Vagina (tissue), 2 donors: ENCODE measurements around the gene LPP. TPM values are rescaled to one million over a fixed set of nuclear protein-coding genes. Genes with fewer than 3 reads are reported as not detected.

Source experiments
- DNase-seq, 2 donors: peaks; one replicate each; pipeline ENCODE4 v3.0.0-alpha.2; 2017; ENCODE audit errors: extremely low spot score in 2 of 2
- H3K27ac ChIP-seq: fragments of 200-600 bp; sonication (generic); one replicate; pipeline ENCODE4 v1.5.1; 2019
- H3K27me3 ChIP-seq: fragments of 200-600 bp; sonication (generic); one replicate; pipeline ENCODE4 v1.5.1; 2019
- H3K36me3 ChIP-seq, 2 donors: fragments of 200-600 bp; sonication (generic); one replicate each; pipeline ENCODE4 v1.5.1; 2017 to 2019
- H3K4me1 ChIP-seq: fragments of 200-600 bp; sonication (generic); one replicate; pipeline ENCODE4 v1.5.1; 2019
- H3K4me3 ChIP-seq, 2 donors: fragments of 200-600 bp; sonication (generic); 1 replicate in 1 of 2; 2 replicates in 1 of 2; pipeline ENCODE4 v1.5.1; 2016 to 2019
- H3K9me3 ChIP-seq: fragments of 200-600 bp; sonication (generic); one replicate; pipeline ENCODE4 v1.5.1; 2019
- POLR2A ChIP-seq, 2 donors: fragments of 450-650 bp; IDR thresholded peaks; one replicate each; pipeline ENCODE4 v1.6.1; 2017; ENCODE audit warnings: antibody characterized with exemption in 2 of 2, mild to moderate bottlenecking in 2 of 2, moderate library complexity in 2 of 2
- POLR2AphosphoS5 ChIP-seq, 2 donors: sonication (generic); formaldehyde crosslinking; IDR thresholded peaks; one replicate each; pipeline ENCODE4 v1.9.0; 2017; ENCODE audit warnings: antibody characterized with exemption in 2 of 2, mild to moderate bottlenecking in 2 of 2, low read depth in 1 of 2; ENCODE audit not compliant: insufficient read depth in 1 of 2
- intact Hi-C: fragments of 100-400 bp; cut with DNase I; formaldehyde crosslinking; loops from one replicate; pipeline ENCODE4 v1.15.1; 2023
- total RNA-seq: library from RNA; depleted of rRNA; stranded (reverse); fragments of >200 nt; gene quantifications from one replicate; pipeline ENCODE4 v1.2.3, GENCODE V29; 2016
- TF ChIP-seq, protein P1 (sequence below), 3 experiments: fragments of 450-650 bp in 2 of 3; fragments of 200-600 bp in 1 of 3; sonication (generic) in 1 of 3; IDR thresholded peaks; one replicate each; pipeline ENCODE4 v1.5.1; 2017 to 2019; ENCODE audit warnings: antibody characterized with exemption in 3 of 3, mild to moderate bottlenecking in 2 of 3, moderate library complexity in 2 of 3

Gene LPP
- total RNA-seq, 1 donor from 2014 or later = 248 TPM

DNA sequence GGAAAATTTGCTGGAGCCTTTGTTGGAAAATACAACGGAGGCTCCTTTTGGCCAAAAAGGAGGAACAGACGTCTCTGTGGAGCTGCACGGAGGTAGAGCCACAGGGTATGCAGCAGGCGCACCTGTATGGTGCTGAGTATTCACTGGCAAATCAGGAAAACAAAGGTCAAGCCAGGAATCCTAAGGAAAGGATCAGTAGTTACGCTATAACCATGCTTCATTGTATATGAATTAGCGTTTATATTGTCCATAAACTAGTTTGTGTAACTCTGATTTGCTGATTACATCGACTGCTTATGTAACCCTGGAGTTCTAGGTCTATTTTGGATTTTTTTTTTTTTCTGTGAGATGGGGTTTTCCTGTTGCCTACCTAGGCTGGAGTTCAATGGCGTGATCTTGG lies 45.4 kb downstream of the LPP start:
- no peak overlapping the region for H3K27ac ChIP-seq

DNA sequence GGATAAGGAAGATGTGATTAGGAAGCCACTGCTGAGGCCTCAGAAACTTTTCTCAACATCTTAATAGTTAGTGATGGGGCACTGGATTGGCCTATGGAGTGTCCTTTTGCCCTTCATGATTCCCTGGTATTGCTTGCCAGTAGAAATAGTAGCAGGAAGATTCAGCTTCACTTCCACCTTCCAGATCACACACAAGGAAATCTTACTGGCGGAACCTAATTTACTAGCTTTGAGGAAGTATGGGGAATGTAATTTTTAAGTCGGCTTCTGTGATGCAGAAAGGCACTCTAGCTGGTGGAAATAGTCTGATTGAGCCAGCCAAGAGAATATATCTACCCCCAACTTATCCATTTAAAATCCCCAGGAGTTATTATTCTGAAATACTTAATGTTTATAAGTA lies 46.5 kb downstream of the LPP start:
- Histone ChIP-seq H3K27me3 (no peaks in the 10 kb centered on the region), H3K36me3 (no peaks in the 10 kb centered on the region), H3K4me3 (no peak overlapping the region), H3K4me1 (no peaks in the 10 kb centered on the region), H3K9me3 (no peaks in the 10 kb centered on the region), H3K27ac (no peak overlapping the region)
- intact Hi-C loops = no loop called here
- TF ChIP-seq, protein P1, sequence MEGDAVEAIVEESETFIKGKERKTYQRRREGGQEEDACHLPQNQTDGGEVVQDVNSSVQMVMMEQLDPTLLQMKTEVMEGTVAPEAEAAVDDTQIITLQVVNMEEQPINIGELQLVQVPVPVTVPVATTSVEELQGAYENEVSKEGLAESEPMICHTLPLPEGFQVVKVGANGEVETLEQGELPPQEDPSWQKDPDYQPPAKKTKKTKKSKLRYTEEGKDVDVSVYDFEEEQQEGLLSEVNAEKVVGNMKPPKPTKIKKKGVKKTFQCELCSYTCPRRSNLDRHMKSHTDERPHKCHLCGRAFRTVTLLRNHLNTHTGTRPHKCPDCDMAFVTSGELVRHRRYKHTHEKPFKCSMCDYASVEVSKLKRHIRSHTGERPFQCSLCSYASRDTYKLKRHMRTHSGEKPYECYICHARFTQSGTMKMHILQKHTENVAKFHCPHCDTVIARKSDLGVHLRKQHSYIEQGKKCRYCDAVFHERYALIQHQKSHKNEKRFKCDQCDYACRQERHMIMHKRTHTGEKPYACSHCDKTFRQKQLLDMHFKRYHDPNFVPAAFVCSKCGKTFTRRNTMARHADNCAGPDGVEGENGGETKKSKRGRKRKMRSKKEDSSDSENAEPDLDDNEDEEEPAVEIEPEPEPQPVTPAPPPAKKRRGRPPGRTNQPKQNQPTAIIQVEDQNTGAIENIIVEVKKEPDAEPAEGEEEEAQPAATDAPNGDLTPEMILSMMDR (IDR thresholded peaks at IDR 0.05) = no peak
- TF ChIP-seq POLR2A (IDR thresholded peaks at IDR 0.05) (no peak), POLR2AphosphoS5 (IDR thresholded peaks at IDR 0.05; ENCODE audit: insufficient read depth in 1 of 2, low read depth in 1 of 2) (no peak)
- no peak for DNase-seq

More for the DNA sequence above, 45.4 kb downstream of the LPP start:
- Histone ChIP-seq H3K4me3 (no peak overlapping the region), H3K36me3 (no peaks in the 10 kb centered on the region), H3K4me1 (no peaks in the 10 kb centered on the region), H3K9me3 (no peaks in the 10 kb centered on the region), H3K27me3 (no peaks in the 10 kb centered on the region)
- no peak for TF ChIP-seq POLR2A (IDR thresholded peaks at IDR 0.05)
- TF ChIP-seq POLR2AphosphoS5 (IDR thresholded peaks at IDR 0.05; ENCODE audit: insufficient read depth in 1 of 2, low read depth in 1 of 2) = no peak
- TF ChIP-seq, protein P1 (IDR thresholded peaks at IDR 0.05) = no peak
- intact Hi-C loops = no loop called here
- no peak for DNase-seq

DNA sequence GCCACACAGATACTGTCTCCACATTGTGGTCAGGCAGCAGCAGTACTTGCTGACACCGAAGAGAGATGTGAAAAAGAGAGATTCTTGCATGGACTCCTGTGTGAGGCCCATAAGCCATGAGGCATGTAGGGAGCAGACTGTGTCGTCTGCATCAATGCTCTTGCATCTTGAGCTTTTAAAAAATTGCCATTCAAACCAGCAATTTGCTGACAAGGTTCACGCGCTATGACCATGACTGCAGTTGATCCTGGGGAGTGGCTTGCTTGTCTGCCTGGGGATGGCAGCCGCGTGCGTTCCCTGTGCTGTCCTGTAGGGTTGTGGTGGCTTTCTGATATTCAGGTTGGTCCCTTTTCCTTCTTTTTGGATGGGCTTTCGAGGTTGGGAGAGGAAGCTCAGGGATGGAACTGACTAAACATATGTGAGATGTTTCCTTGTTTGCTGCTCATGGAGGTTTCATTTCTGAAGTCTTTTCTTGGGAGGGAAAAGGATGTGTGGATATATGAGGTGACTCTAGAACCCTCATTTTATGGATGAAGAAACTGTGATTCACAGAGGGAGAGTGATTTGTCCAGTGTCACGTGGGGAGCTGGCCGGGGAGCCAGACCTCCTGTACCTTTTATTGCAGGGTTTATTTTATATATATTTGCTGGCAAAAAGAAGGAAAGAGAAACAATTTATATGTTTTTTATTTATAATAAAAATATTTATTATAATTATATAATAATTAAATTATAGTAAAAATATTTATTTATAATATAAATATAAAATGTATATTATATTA lies 48.6 kb downstream of the LPP start:
- Histone ChIP-seq H3K27ac (no peak overlapping the region), H3K36me3 (no peaks in the 10 kb centered on the region), H3K9me3 (no peaks in the 10 kb centered on the region), H3K4me1 (peaks cover 7% of the 10 kb centered on the region), H3K27me3 (no peaks in the 10 kb centered on the region), H3K4me3 (no peak overlapping the region)
- intact Hi-C loops = no loop called here
- TF ChIP-seq, protein P1 (IDR thresholded peaks at IDR 0.05) = no peak
- no peak for DNase-seq

DNA sequence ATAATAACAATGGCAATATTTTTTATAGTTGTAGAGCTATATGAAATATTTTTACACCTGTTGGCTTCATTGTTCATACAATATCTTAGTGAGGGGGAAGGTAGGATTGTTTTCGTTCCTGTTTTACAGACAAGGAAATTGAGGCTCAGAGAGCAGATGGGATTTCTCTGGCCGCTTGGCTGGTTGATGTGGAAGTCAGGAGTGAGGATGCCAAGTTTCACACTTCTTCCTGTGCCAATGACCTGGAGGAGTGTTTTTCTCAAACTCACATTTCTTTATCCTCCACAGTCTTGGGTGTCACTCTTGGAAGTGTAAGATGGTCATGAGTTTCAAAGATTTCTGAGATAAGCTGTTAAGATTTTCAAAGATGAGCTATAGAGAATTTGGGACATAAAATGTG lies 50.6 kb downstream of the LPP start:
- intact Hi-C loops = no loop called here
- TF ChIP-seq, protein P1 (IDR thresholded peaks at IDR 0.05) = no peak
- TF ChIP-seq POLR2AphosphoS5 (IDR thresholded peaks at IDR 0.05; ENCODE audit: insufficient read depth in 1 of 2, low read depth in 1 of 2) = no peak
- TF ChIP-seq POLR2A (IDR thresholded peaks at IDR 0.05) = no peak
- no peaks in the 10 kb centered on the region for H3K36me3 ChIP-seq
- no peaks in the 10 kb centered on the region for H3K9me3 ChIP-seq
- DNase-seq = no peak
- H3K27me3 ChIP-seq = no peaks in the 10 kb centered on the region
- no peak overlapping the region for H3K4me3 ChIP-seq
- H3K4me1 ChIP-seq = peaks cover 7% of the 10 kb centered on the region
- no peak overlapping the region for H3K27ac ChIP-seq

DNA sequence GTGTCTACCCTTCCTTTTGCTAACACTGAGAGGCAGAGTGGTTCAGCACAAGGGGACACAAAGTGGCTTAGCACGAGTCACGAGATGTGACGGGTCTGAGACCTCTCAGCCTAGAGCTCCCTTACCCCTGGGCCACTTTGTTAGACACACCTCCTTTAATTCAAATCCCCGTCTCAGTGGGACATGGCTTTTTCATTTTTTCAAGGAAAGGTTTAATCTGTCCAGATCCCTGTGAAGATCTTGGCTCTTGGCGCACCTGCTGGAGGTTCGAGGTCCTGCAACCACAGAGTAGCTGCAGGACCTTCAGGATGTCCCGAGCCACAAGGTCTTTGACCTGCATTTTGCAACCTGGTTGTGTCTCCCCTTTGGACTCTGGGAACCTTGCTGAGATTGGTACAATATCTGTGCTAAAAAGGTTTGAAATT lies 52.0 kb downstream of the LPP start:
- H3K4me1 ChIP-seq = peaks cover 7% of the 10 kb centered on the region
- DNase-seq = no peak

More for the DNA sequence above, 52.0 kb downstream of the LPP start:
- Histone ChIP-seq H3K27me3 (no peaks in the 10 kb centered on the region), H3K9me3 (no peaks in the 10 kb centered on the region), H3K4me3 (no peak overlapping the region), H3K27ac (no peak overlapping the region), H3K36me3 (no peaks in the 10 kb centered on the region)
- intact Hi-C loops = no loop called here
- TF ChIP-seq POLR2AphosphoS5 (IDR thresholded peaks at IDR 0.05; ENCODE audit: insufficient read depth in 1 of 2, low read depth in 1 of 2) (no peak), POLR2A (IDR thresholded peaks at IDR 0.05) (no peak)
- TF ChIP-seq, protein P1 (IDR thresholded peaks at IDR 0.05) = no peak
